PC-3 (cell line): ENCODE measurements around the gene SELENOS. TPM values are rescaled to one million over a fixed set of nuclear protein-coding genes. Genes with fewer than 3 reads are reported as not detected.

ENCODE experiments used
- ATAC-seq: fragments of 200-7000 bp; cut with Tn5 transposase; 2 replicates; pipeline ENCODE4 v1.9.1; 2020; ENCODE audit warnings: mild to moderate bottlenecking, moderate library complexity
- BruUV-seq: library from RNA; stranded (reverse); fragments of 400-500 nt; replicated peaks from 2 replicates; lab custom pipeline; 2021; lab: Mats Ljungman, UMichigan
- CTCF ChIA-PET: fragments of 300-600 bp; sonication (Branson Sonifier 250); formaldehyde crosslinking; loops from one replicate; lab custom pipeline; 2022; ENCODE audit warnings: antibody characterized with exemption; lab: Charles Lee
- POLR2A ChIA-PET: fragments of 300-600 bp; sonication (Branson Sonifier 250); formaldehyde crosslinking; loops from one replicate; lab custom pipeline; 2022; ENCODE audit warnings: antibody characterized with exemption; ENCODE audit not compliant: unreplicated experiment; lab: Charles Lee
- DNase-seq: peaks from one replicate; pipeline ENCODE4 v3.0.0-alpha.2; 2015
- H2AFZ ChIP-seq: fragments of 300-600 bp; sonication (generic); 2 replicates; pipeline ENCODE4 v1.6.0; 2016; ENCODE audit warnings: antibody characterized with exemption, low read length
- H3F3A ChIP-seq: fragments of 300-600 bp; sonication (generic); one replicate; pipeline ENCODE4 v1.6.0; 2017; ENCODE audit warnings: antibody characterized with exemption, low read length, control low read depth, mild to moderate bottlenecking; ENCODE audit not compliant: unreplicated experiment
- H3K27ac ChIP-seq: fragments of 300-600 bp; sonication (generic); 2 replicates; pipeline ENCODE4 v1.5.1; 2016; ENCODE audit warnings: mild to moderate bottlenecking, low read length
- H3K27me3 ChIP-seq: fragments of 300-600 bp; sonication (generic); 2 replicates; pipeline ENCODE4 v1.6.1; 2016; ENCODE audit warnings: low read length, mixed read lengths
- H3K36me3 ChIP-seq: fragments of 300-600 bp; sonication (generic); 2 replicates; pipeline ENCODE4 v1.6.1; 2016; ENCODE audit warnings: low read depth, mixed run types, low read length, mixed read lengths
- H3K4me1 ChIP-seq: fragments of 300-600 bp; sonication (generic); 2 replicates; pipeline ENCODE4 v1.5.1; 2016; ENCODE audit warnings: low read length; ENCODE audit not compliant: insufficient read depth
- H3K4me2 ChIP-seq: fragments of 300-600 bp; sonication (generic); 2 replicates; pipeline ENCODE4 v1.6.0; 2016; ENCODE audit warnings: low read length
- H3K4me3 ChIP-seq: fragments of 300-600 bp; sonication (generic); 2 replicates; pipeline ENCODE4 v1.5.1; 2016; ENCODE audit warnings: mild to moderate bottlenecking, low read length, mixed read lengths
- H3K79me2 ChIP-seq: fragments of 300-600 bp; sonication (generic); 2 replicates; pipeline ENCODE4 v1.6.1; 2017; ENCODE audit warnings: low read length, mixed read lengths
- H3K9ac ChIP-seq: fragments of 300-600 bp; sonication (generic); 2 replicates; pipeline ENCODE4 v1.6.0; 2016; ENCODE audit warnings: mild to moderate bottlenecking, low read length
- H3K9me2 ChIP-seq: fragments of 300-600 bp; sonication (generic); replicated peaks from 2 replicates; pipeline ENCODE4 v1.6.1; 2016; ENCODE audit warnings: mixed run types, low read length, mixed read lengths
- H3K9me3 ChIP-seq: fragments of 300-600 bp; sonication (generic); 2 replicates; pipeline ENCODE4 v1.6.1; 2016; ENCODE audit warnings: low read length, mixed read lengths
- H4K20me1 ChIP-seq: fragments of 300-600 bp; sonication (generic); 2 replicates; pipeline ENCODE4 v1.6.1; 2016; ENCODE audit warnings: low read length, mixed read lengths
- CTCF ChIP-seq: fragments of 300-600 bp; sonication (generic); conservative IDR thresholded peaks from 2 replicates; pipeline ENCODE4 v1.5.1; 2017; ENCODE audit warnings: antibody characterized with exemption, low read depth, mild to moderate bottlenecking, low read length
- EZH2 ChIP-seq: fragments of 300-600 bp; sonication (generic); IDR thresholded peaks from one replicate; pipeline ENCODE4 v1.6.1; 2017; ENCODE audit warnings: antibody characterized with exemption, mild to moderate bottlenecking, low read length; ENCODE audit not compliant: unreplicated experiment
- EZH2phosphoT487 ChIP-seq: fragments of 300-600 bp; sonication (generic); IDR thresholded peaks from 2 replicates; pipeline ENCODE4 v1.6.1; 2018; ENCODE audit warnings: mild to moderate bottlenecking, antibody characterized with exemption, low read length, borderline replicate concordance
- intact Hi-C: fragments of 100-400 bp; cut with micrococcal nuclease; formaldehyde crosslinking; loops from 2 replicates; pipeline ENCODE4 v1.9.0; 2023
- total RNA-seq: library from RNA; depleted of rRNA; stranded (reverse); fragments of >200 nt; gene quantifications from 2 replicates; pipeline ENCODE4 v1.2.3, GENCODE V29; 2014

The SELENOS gene
- total RNA-seq, 1 experiment from 2014 or later = 40.1 TPM

DNA sequence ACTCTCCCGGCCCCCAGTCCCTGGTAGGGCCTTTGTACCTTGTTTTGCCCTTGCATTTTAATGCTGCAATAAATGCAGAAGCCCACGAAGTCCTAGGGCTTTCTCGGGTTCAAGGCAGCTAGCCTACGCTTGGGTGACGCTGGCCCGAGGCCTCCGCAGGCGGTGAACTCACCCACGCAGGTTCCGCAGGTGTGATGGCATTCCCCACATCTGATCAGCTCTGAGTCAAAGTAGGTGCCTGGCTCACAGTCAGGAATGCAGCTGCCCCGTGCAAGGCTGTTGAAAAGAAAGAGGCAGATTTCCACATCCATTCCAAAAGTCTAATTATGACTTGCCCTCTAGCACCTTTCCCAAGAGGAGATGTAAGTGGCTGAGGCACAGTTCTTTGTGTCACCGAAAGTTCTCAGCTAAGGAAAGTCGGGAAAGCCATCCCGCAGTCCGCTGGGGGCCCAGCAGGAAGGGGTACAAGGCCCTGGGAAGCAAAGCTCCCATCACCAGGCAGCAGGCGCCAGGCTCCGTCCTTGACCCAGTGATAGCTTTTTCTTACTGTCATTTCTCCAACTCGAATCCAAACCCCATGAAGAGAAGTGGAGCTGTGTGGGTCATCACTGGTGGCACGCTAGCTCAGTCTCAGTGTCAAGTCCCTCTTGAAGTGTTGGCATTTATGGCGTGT is 41.0 kb upstream of the SELENOS start:
- Histone ChIP-seq H4K20me1 (no peaks in the 10 kb centered on the region), H3K9me3 (no peaks in the 10 kb centered on the region), H3K9ac (no peak overlapping the region), H3K4me1 (no peaks in the 10 kb centered on the region), H3K27me3 (peaks cover 63% of the 10 kb centered on the region), H2AFZ (no peak overlapping the region), H3K79me2 (no peaks in the 10 kb centered on the region), H3K9me2 (no peaks in the 10 kb centered on the region), H3K4me3 (no peak overlapping the region), H3K4me2 (no peak overlapping the region), H3F3A (no peaks in the 10 kb centered on the region), H3K36me3 (no peaks in the 10 kb centered on the region), H3K27ac (no peak overlapping the region)
- CTCF ChIA-PET = no interaction called here
- intact Hi-C loops = no loop called here
- POLR2A ChIA-PET = no interaction called here
- no peak for DNase-seq
- no TSS peak for BruUV-seq
- ATAC-seq = no peak
- TF ChIP-seq EZH2 (no peak), EZH2phosphoT487 (no peak), CTCF (no peak)

DNA sequence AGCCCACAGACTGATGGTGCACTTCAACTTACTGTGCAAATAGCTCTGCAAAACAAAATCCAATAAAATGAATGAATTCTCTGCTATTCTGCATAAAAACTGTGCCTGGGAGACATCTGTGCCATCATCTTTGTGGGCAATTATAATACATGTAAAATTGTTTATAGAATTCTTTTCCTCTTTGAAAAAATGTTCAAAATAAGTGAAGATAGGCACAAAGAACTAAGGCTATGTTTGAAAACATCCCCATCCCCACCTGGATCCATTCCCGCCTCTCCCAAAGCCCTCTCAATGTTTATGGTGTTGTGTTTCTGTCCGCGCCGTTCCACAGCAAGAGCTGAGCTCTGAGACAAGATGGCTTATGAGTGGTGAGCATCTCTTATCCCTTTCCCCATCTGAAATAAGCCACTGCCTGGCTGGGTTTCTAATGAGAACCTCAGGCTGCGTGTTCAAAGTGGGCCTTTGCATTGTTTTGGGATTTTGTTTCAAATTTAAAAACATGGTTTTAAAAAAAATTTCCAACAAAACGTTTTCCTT is 40.1 kb upstream of the SELENOS start:
- Histone ChIP-seq H3K27ac (no peak overlapping the region), H3K36me3 (no peaks in the 10 kb centered on the region), H4K20me1 (no peaks in the 10 kb centered on the region), H3K79me2 (no peaks in the 10 kb centered on the region), H3K9me2 (no peaks in the 10 kb centered on the region), H3K4me2 (no peak overlapping the region), H2AFZ (no peak overlapping the region), H3K4me3 (no peak overlapping the region), H3K27me3 (peaks cover 55% of the 10 kb centered on the region), H3K4me1 (no peaks in the 10 kb centered on the region), H3K9ac (no peak overlapping the region), H3K9me3 (no peaks in the 10 kb centered on the region), H3F3A (no peaks in the 10 kb centered on the region)
- intact Hi-C loops = no loop called here
- BruUV-seq = no TSS peak
- DNase-seq = no peak
- ATAC-seq = no peak
- TF ChIP-seq EZH2phosphoT487 = no peak
- TF ChIP-seq EZH2 = no peak
- no peak for TF ChIP-seq CTCF
- ChIA-PET CTCF (no interaction called here), POLR2A (no interaction called here)

DNA sequence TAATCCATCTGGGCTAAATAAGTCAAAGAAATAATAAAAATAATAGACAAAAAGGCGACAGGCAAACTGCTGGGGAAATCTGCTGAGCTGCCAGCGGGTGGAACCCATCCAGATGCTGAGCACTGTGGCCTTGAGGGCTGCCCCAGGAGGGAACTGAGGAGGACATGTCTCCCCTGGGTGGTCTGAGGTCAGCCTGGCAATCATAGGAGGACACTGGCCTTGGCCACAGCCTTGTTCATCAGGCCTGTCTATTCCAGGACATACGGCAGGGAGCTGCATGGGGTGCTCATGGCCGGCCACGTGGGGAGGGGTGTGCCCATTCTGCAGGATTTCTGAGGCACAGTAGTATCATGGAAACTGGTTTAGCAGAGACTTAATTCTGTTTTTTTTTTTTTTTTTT is 39.2 kb upstream of the SELENOS start:
- no peak overlapping the region for H3K9ac ChIP-seq
- no peaks in the 10 kb centered on the region for H3K36me3 ChIP-seq
- no peaks in the 10 kb centered on the region for H4K20me1 ChIP-seq
- ChIA-PET POLR2A (no interaction called here), CTCF (no interaction called here)
- intact Hi-C loops = no loop called here
- H3K9me2 ChIP-seq = no peaks in the 10 kb centered on the region
- no TSS peak for BruUV-seq
- ATAC-seq = no peak
- peaks cover 46% of the 10 kb centered on the region for H3K27me3 ChIP-seq
- no peaks in the 10 kb centered on the region for H3F3A ChIP-seq
- TF ChIP-seq EZH2phosphoT487 (no peak), CTCF (no peak)
- DNase-seq = no peak
- H3K9me3 ChIP-seq = no peaks in the 10 kb centered on the region
- no peak overlapping the region for H3K4me3 ChIP-seq
- no peak overlapping the region for H3K27ac ChIP-seq
- no peak overlapping the region for H3K4me2 ChIP-seq
- no peak overlapping the region for H2AFZ ChIP-seq
- H3K79me2 ChIP-seq = no peaks in the 10 kb centered on the region
- H3K4me1 ChIP-seq = no peaks in the 10 kb centered on the region
